Fibroblast of lung (primary cell): ENCODE measurements around the gene SGK2. TPM values are rescaled to one million over a fixed set of nuclear protein-coding genes. Genes with fewer than 3 reads are reported as not detected.

Experiments used
- DNase-seq, 2 donors: peaks; one replicate each; pipeline versions ENCODE4 v3.0.0 to v3.0.0-alpha.2; 2010; ENCODE audit warnings: low read depth in 2 of 2
- H2AFZ ChIP-seq: 2 replicates; pipeline ENCODE4 v1.5.1; 2012; ENCODE audit warnings: low read length, control low read depth, inconsistent platforms
- H3K27ac ChIP-seq: 2 replicates; pipeline ENCODE4 v1.5.1; 2011; ENCODE audit warnings: low read length, control low read depth; ENCODE audit not compliant: insufficient read depth
- H3K27me3 ChIP-seq: 2 replicates; pipeline ENCODE4 v1.5.1; 2011; ENCODE audit warnings: mild to moderate bottlenecking, low read length; ENCODE audit not compliant: control insufficient read depth, insufficient read depth
- H3K36me3 ChIP-seq: 2 replicates; pipeline ENCODE4 v1.5.1; 2011; ENCODE audit warnings: low read length; ENCODE audit not compliant: control insufficient read depth, insufficient read depth
- H3K4me1 ChIP-seq: 2 replicates; pipeline ENCODE4 v1.5.1; 2011; ENCODE audit warnings: low read length; ENCODE audit not compliant: control insufficient read depth, insufficient read depth; ENCODE audit errors: extremely low read depth
- H3K4me2 ChIP-seq: 2 replicates; pipeline ENCODE4 v1.5.1; 2011; ENCODE audit warnings: low read length, control low read depth; ENCODE audit not compliant: insufficient read depth; ENCODE audit errors: extremely low read depth
- H3K4me3 ChIP-seq, 4 experiments: fragments of 200-600 bp in 1 of 4; sonication (generic) in 1 of 4; replicated peaks in 1 of 4; 2 replicates each; pipeline ENCODE4 v1.5.1; 2011 to 2016; ENCODE audit warnings: low read length in 4 of 4, low read depth in 3 of 4, mild to moderate bottlenecking in 3 of 4, control low read depth in 2 of 4, inconsistent platforms in 1 of 4, mixed read lengths in 1 of 4; ENCODE audit not compliant: insufficient read depth in 1 of 4; ENCODE audit errors: control extremely low read depth in 1 of 4
- H3K79me2 ChIP-seq: 2 replicates; pipeline ENCODE4 v1.5.1; 2012; ENCODE audit warnings: mild to moderate bottlenecking, low read length, inconsistent platforms; ENCODE audit not compliant: control insufficient read depth, insufficient read depth
- H3K9ac ChIP-seq: 2 replicates; pipeline ENCODE4 v1.5.1; 2011; ENCODE audit warnings: mild to moderate bottlenecking, low read length, control low read depth; ENCODE audit not compliant: insufficient read depth
- H3K9me3 ChIP-seq: 2 replicates; pipeline ENCODE4 v1.5.1; 2012; ENCODE audit warnings: low read depth, low read length; ENCODE audit not compliant: control insufficient read depth, insufficient read depth
- H4K20me1 ChIP-seq: 2 replicates; pipeline ENCODE4 v1.5.1; 2011; ENCODE audit warnings: low read length; ENCODE audit not compliant: control insufficient read depth, insufficient read depth; ENCODE audit errors: extremely low read depth
- EZH2 ChIP-seq: IDR thresholded peaks from 2 replicates; pipeline ENCODE4 v1.5.1; 2012; ENCODE audit warnings: low read length, control low read depth, mild to moderate bottlenecking; ENCODE audit errors: missing control alignments
- polyA plus RNA-seq, 2 donors: library from polyadenylated mRNA; depleted of rRNA in 1 of 2; stranded (reverse) in 1 of 2; unstranded in 1 of 2; fragments of >200 nt; gene quantifications; 2 replicates each; pipeline ENCODE4 v1.2.1, GENCODE V29; 2011 to 2012; ENCODE audit warnings: missing spikeins in 1 of 2
- total RNA-seq: library from RNA; depleted of rRNA; stranded (reverse); fragments of >200 nt; gene quantifications from 2 replicates; pipeline ENCODE4 v1.2.1, GENCODE V29; 2014
- TF ChIP-seq, protein P1 (sequence below), 2 donors: IDR thresholded peaks in 1 of 2; conservative IDR thresholded peaks in 1 of 2; 1 replicate in 1 of 2; 2 replicates in 1 of 2; pipeline ENCODE4 v1.5.1; 2011 to 2012; ENCODE audit warnings: low read length in 2 of 2, control low read depth in 1 of 2, inconsistent platforms in 1 of 2, low read depth in 1 of 2, mild to moderate bottlenecking in 1 of 2

Gene SGK2
- total and polyA plus RNA-seq, 2 donors (not counting 1 experiment from before 2014, with no cell fraction given): 0.05 to 0.66 TPM

- Histone ChIP-seq H3K9me3 (no peaks in the 10 kb centered on the region), H3K4me3 (no peak overlapping the region), H3K27me3 (no peaks in the 10 kb centered on the region), H2AFZ (no peak overlapping the region), H3K36me3 (no peaks in the 10 kb centered on the region), H3K27ac (no peak overlapping the region), H3K4me2 (no peak overlapping the region), H4K20me1 (no peaks in the 10 kb centered on the region), H3K9ac (no peak overlapping the region), H3K79me2 (no peaks in the 10 kb centered on the region), H3K4me1 (no peaks in the 10 kb centered on the region)
- no peak for DNase-seq
- no peak for TF ChIP-seq EZH2
- TF ChIP-seq, protein P1, sequence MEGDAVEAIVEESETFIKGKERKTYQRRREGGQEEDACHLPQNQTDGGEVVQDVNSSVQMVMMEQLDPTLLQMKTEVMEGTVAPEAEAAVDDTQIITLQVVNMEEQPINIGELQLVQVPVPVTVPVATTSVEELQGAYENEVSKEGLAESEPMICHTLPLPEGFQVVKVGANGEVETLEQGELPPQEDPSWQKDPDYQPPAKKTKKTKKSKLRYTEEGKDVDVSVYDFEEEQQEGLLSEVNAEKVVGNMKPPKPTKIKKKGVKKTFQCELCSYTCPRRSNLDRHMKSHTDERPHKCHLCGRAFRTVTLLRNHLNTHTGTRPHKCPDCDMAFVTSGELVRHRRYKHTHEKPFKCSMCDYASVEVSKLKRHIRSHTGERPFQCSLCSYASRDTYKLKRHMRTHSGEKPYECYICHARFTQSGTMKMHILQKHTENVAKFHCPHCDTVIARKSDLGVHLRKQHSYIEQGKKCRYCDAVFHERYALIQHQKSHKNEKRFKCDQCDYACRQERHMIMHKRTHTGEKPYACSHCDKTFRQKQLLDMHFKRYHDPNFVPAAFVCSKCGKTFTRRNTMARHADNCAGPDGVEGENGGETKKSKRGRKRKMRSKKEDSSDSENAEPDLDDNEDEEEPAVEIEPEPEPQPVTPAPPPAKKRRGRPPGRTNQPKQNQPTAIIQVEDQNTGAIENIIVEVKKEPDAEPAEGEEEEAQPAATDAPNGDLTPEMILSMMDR (conservative IDR thresholded peaks at IDR 0.05 in 1 of 2, IDR thresholded peaks at IDR 0.05 in 1 of 2; ENCODE audit: low read depth in 1 of 2, low read length in 2 of 2): no peak
These were observed 72.8 kb downstream of the SGK2 start for GRCh38 chr20:43631598-43631997.

Other genes with a start within 250 kb of the SGK2 start
- gene SRSF6, start 101.1 kb upstream of the SGK2 start, total RNA-seq: 34.9 and 37.8 TPM in 2 replicates
- 106 and 128 TPM in 2 replicates for gene SRSF6, start 101.1 kb upstream of the SGK2 start, polyA plus RNA-seq
- 6.2 and 10.7 TPM in 2 replicates for gene L3MBTL1, start 51.3 kb upstream of the SGK2 start, total RNA-seq
- gene L3MBTL1, start 51.3 kb upstream of the SGK2 start, polyA plus RNA-seq: 1.2 and 1.5 TPM in 2 replicates
- gene IFT52, start 31.9 kb downstream of the SGK2 start, total RNA-seq: 38.8 and 44.2 TPM in 2 replicates
- 38.3 and 41.9 TPM in 2 replicates for gene IFT52, start 31.9 kb downstream of the SGK2 start, polyA plus RNA-seq
- gene MYBL2, start 108.1 kb downstream of the SGK2 start, total RNA-seq: 0.26 and 1.2 TPM in 2 replicates
- gene MYBL2, start 108.1 kb downstream of the SGK2 start, polyA plus RNA-seq: 2.7 and 7.8 TPM in 2 replicates
- not detected in 2 replicates for gene GTSF1L, start 168.0 kb downstream of the SGK2 start, total RNA-seq
- not detected in 2 replicates for gene GTSF1L, start 168.0 kb downstream of the SGK2 start, polyA plus RNA-seq